IMR-90 (cell line): ENCODE results near the gene DUOX2. TPM values are rescaled to one million over a fixed set of nuclear protein-coding genes. Genes with fewer than 3 reads are reported as not detected.
"Not testable (repeated sequence)": the region's sequence is repeated elsewhere in the genome, so short reads cannot be mapped to it uniquely, and the experiment has no call there.

Source experiments
- ATAC-seq: fragments of 200-7000 bp; cut with Tn5 transposase; 2 replicates; pipeline ENCODE4 v1.9.1; 2020; ENCODE audit warnings: low read depth, mild to moderate bottlenecking, moderate library complexity
- BruUV-seq: library from RNA; stranded (reverse); fragments of 400-500 nt; replicated peaks from 2 replicates; lab custom pipeline; 2021; lab: Mats Ljungman, UMichigan
- CTCF ChIA-PET: fragments of 300-600 bp; formaldehyde crosslinking; extraction: SDS; loops from one replicate; lab custom pipeline; 2021; ENCODE audit warnings: antibody characterized with exemption; lab: Yijun Ruan, JAX
- POLR2A ChIA-PET: fragments of 300-600 bp; sonication (Branson Sonifier 250); formaldehyde crosslinking; loops from one replicate; lab custom pipeline; 2022; ENCODE audit warnings: antibody characterized with exemption; ENCODE audit not compliant: unreplicated experiment; lab: Charles Lee
- DNase-seq: peaks from one replicate; pipeline ENCODE4 v3.0.0; 2013
- H2AFZ ChIP-seq: replicated peaks from 2 replicates; pipeline ENCODE3; 2013; ENCODE audit warnings: low read length, mild to moderate bottlenecking; ENCODE audit not compliant: poor library complexity
- H2AK5ac ChIP-seq: 2 replicates; pipeline ENCODE4 v1.6.1; 2013; ENCODE audit warnings: low read depth, low read length, inconsistent platforms
- H2AK9ac ChIP-seq: replicated peaks from 2 replicates; pipeline ENCODE3; 2013; ENCODE audit warnings: mild to moderate bottlenecking, low read depth, low read length, moderate library complexity; ENCODE audit not compliant: poor library complexity
- H2BK120ac ChIP-seq: 2 replicates; pipeline ENCODE4 v1.6.1; 2013; ENCODE audit warnings: low read depth, low read length, inconsistent platforms
- H2BK15ac ChIP-seq: 3 replicates; pipeline ENCODE4 v1.6.1; 2013; ENCODE audit warnings: low read depth, low read length, inconsistent platforms
- H2BK20ac ChIP-seq: 2 replicates; pipeline ENCODE4 v1.6.1; 2013; ENCODE audit warnings: low read depth, mild to moderate bottlenecking, inconsistent platforms, low read length, moderate library complexity
- H2BK5ac ChIP-seq: 2 replicates; pipeline ENCODE4 v1.6.1; 2013; ENCODE audit warnings: mild to moderate bottlenecking, low read depth, low read length, inconsistent platforms; ENCODE audit not compliant: poor library complexity, severe bottlenecking
- H3K14ac ChIP-seq: replicated peaks from 2 replicates; pipeline ENCODE4 v1.6.1; 2013; ENCODE audit warnings: low read depth, low read length, inconsistent platforms
- H3K18ac ChIP-seq: 2 replicates; pipeline ENCODE4 v1.6.1; 2013; ENCODE audit warnings: low read depth, low read length, control low read depth
- H3K23ac ChIP-seq: 2 replicates; pipeline ENCODE4 v1.6.1; 2013; ENCODE audit warnings: low read depth, low read length, inconsistent platforms
- H3K27ac ChIP-seq: 2 replicates; pipeline ENCODE4 v1.5.1; 2013; ENCODE audit warnings: mild to moderate bottlenecking, control low read depth, low read length; ENCODE audit not compliant: insufficient read depth
- H3K27me3 ChIP-seq: 2 replicates; pipeline ENCODE4 v1.6.1; 2013; ENCODE audit warnings: low read length; ENCODE audit not compliant: control insufficient read depth, insufficient read depth
- H3K36me3 ChIP-seq: 2 replicates; pipeline ENCODE4 v1.6.1; 2013; ENCODE audit warnings: low read length, mixed read lengths; ENCODE audit not compliant: control insufficient read depth, insufficient read depth
- H3K4ac ChIP-seq: 2 replicates; pipeline ENCODE4 v1.6.1; 2013; ENCODE audit warnings: low read depth, low read length, inconsistent platforms
- H3K4me1 ChIP-seq: 2 replicates; pipeline ENCODE4 v1.6.1; 2013; ENCODE audit warnings: low read length, mixed read lengths; ENCODE audit not compliant: control insufficient read depth, insufficient read depth
- H3K4me2 ChIP-seq: 2 replicates; pipeline ENCODE4 v1.6.1; 2013; ENCODE audit warnings: low read depth, mild to moderate bottlenecking, control low read depth, low read length, moderate library complexity
- H3K4me3 ChIP-seq: 2 replicates; pipeline ENCODE4 v1.5.1; 2013; ENCODE audit warnings: low read depth, mild to moderate bottlenecking, control low read depth, low read length, moderate library complexity; ENCODE audit not compliant: insufficient read depth
- H3K56ac ChIP-seq: 2 replicates; pipeline ENCODE4 v1.6.1; 2013; ENCODE audit warnings: low read length, inconsistent platforms; ENCODE audit not compliant: insufficient read depth; ENCODE audit errors: extremely low read depth
- H3K79me1 ChIP-seq, 2 experiments: 2 replicates each; pipeline ENCODE4 v1.6.1; 2013; ENCODE audit warnings: low read length in 2 of 2, inconsistent platforms in 1 of 2, low read depth in 1 of 2
- H3K9ac ChIP-seq: 2 replicates; pipeline ENCODE4 v1.6.1; 2013; ENCODE audit warnings: low read depth, low read length, control low read depth
- H3K9me1 ChIP-seq: 2 replicates; pipeline ENCODE4 v1.6.1; 2013; ENCODE audit warnings: low read length, inconsistent platforms; ENCODE audit not compliant: insufficient read depth
- H3K9me3 ChIP-seq: 2 replicates; pipeline ENCODE4 v1.6.1; 2013; ENCODE audit warnings: low read length; ENCODE audit not compliant: control insufficient read depth, insufficient read depth
- H4K20me1 ChIP-seq: 2 replicates; pipeline ENCODE4 v1.6.1; 2013; ENCODE audit warnings: low read length, inconsistent platforms; ENCODE audit not compliant: insufficient read depth
- H4K5ac ChIP-seq: 2 replicates; pipeline ENCODE4 v1.6.1; 2013; ENCODE audit warnings: mild to moderate bottlenecking, low read depth, low read length, control low read depth
- H4K8ac ChIP-seq, 2 experiments: 2 replicates each; pipeline ENCODE4 v1.6.1; 2013; ENCODE audit warnings: low read depth in 2 of 2, low read length in 2 of 2, control low read depth in 1 of 2, inconsistent platforms in 1 of 2
- H4K91ac ChIP-seq: 2 replicates; pipeline ENCODE4 v1.6.1; 2013; ENCODE audit warnings: low read depth, low read length, inconsistent platforms; ENCODE audit not compliant: insufficient read depth
- WGBS, 2 experiments: methylation state at CpG; one replicate each; pipeline versions ENCODE4 v1.1.5 to v1.1.7; 2013; ENCODE audit warnings: missing lambda C conversion rate in 2 of 2; ENCODE audit not compliant: insufficient read length in 1 of 2; ENCODE audit errors: extremely low coverage in 2 of 2; 5-methylcytosine and 5-hydroxymethylcytosine counted together
- dilution Hi-C: fragments of 300-500 bp; cut with HindIII; formaldehyde crosslinking; loops from one replicate; pipeline ENCODE4 v1.14.3; 2018; ENCODE audit warnings: low sequenced_read_pairs; ENCODE audit not compliant: unreplicated experiment
- in situ Hi-C: fragments of 300-500 bp; cut with MboI; formaldehyde crosslinking; loops from 3 replicates; pipeline ENCODE4 v1.14.3; 2019; ENCODE audit warnings: low sequenced_read_pairs, inconsistent platforms, mixed read lengths
- intact Hi-C: fragments of 100-400 bp; cut with micrococcal nuclease; formaldehyde crosslinking; loops from 2 replicates; pipeline ENCODE4 v1.10.0; 2022
- polyA plus RNA-seq, 3 experiments: library from polyadenylated mRNA; depleted of rRNA; stranded (reverse); fragments of >200 nt; gene quantifications; 2 replicates each; pipeline ENCODE4 v1.2.3, GENCODE V29; 2012; ENCODE audit warnings: low replicate concordance in 1 of 3
- total RNA-seq: library from RNA; depleted of rRNA; stranded (reverse); fragments of >200 nt; gene quantifications from 2 replicates; pipeline ENCODE4 v1.2.3, GENCODE V29; 2012

The DUOX2 gene
- total and polyA plus RNA-seq, 2 of the 4 experiments (the other 2 are of a cell fraction): not detected

- H2AK5ac ChIP-seq, H4K5ac ChIP-seq, H2BK20ac ChIP-seq, H3K4me2 ChIP-seq, H3K36me3 ChIP-seq, H3K4me3 ChIP-seq, H4K8ac ChIP-seq, ATAC-seq, in situ Hi-C loops, H3K14ac ChIP-seq, H4K20me1 ChIP-seq, H2AK9ac ChIP-seq, intact Hi-C loops, H3K27ac ChIP-seq, CTCF ChIA-PET, H3K18ac ChIP-seq, H4K91ac ChIP-seq, H3K4me1 ChIP-seq, H3K56ac ChIP-seq, dilution Hi-C loops, H3K79me1 ChIP-seq, POLR2A ChIA-PET, H2BK120ac ChIP-seq, H3K23ac ChIP-seq, H3K4ac ChIP-seq, H2BK15ac ChIP-seq, H2BK5ac ChIP-seq, H3K27me3 ChIP-seq, DNase-seq, H3K9me3 ChIP-seq, H3K9me1 ChIP-seq, H3K9ac ChIP-seq, H2AFZ ChIP-seq, BruUV-seq: not testable (repeated sequence)
- WGBS, 2 experiments: no CpG with 5 or more reads among the region's 5 CpGs
Observed at GRCh38 chr15:45079201-45079600, 34.8 kb downstream of the DUOX2 start.

DNA sequence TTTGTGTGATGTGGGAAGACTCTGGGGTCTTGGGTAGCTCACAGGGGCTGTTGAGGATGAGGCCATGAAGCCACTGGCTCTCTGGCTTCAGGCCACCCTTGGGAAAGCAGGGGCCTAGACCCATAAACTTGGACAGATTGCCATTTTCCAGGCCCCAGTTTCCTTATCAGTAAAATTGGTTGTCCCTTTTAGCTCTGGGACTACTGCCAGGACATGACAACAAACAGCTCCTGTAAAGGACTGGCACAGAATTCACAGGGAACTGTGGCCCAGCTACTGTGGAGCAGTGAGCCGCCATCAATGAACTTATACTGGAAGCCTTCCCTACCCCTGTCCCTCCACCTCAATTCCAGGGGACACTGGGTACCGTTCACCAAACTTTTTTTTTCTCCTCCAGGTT lies 36.6 kb downstream of the DUOX2 start:
- POLR2A ChIA-PET: not testable (repeated sequence)

More for the DNA sequence above, 36.6 kb downstream of the DUOX2 start:
- H3K9me3 ChIP-seq, H3K79me1 ChIP-seq, H3K9me1 ChIP-seq, H3K9ac ChIP-seq, H3K56ac ChIP-seq, H2BK120ac ChIP-seq, H3K14ac ChIP-seq, in situ Hi-C loops, H4K20me1 ChIP-seq, H2AK5ac ChIP-seq, H4K91ac ChIP-seq, DNase-seq, H2AFZ ChIP-seq, dilution Hi-C loops, H2AK9ac ChIP-seq, H3K36me3 ChIP-seq, H2BK20ac ChIP-seq, BruUV-seq, H2BK15ac ChIP-seq, H3K4me2 ChIP-seq, H4K5ac ChIP-seq, H3K4me3 ChIP-seq, ATAC-seq, H3K23ac ChIP-seq, H3K27me3 ChIP-seq, H3K27ac ChIP-seq, CTCF ChIA-PET, intact Hi-C loops, H4K8ac ChIP-seq, H2BK5ac ChIP-seq, H3K4ac ChIP-seq, H3K18ac ChIP-seq, H3K4me1 ChIP-seq: not testable (repeated sequence)
- WGBS, 2 experiments: no CpG with 5 or more reads among the region's 2 CpGs
